WTC11 (cell line): Measurements from ENCODE around the gene SLAMF1.

Experiments used
- CREB1 ChIP-seq: sonication (generic); formaldehyde crosslinking; IDR thresholded peaks from 2 replicates; pipeline ENCODE4 v1.8.0; 2023; ENCODE audit warnings: mild to moderate bottlenecking, missing genetic modification reagents
- ESRRA ChIP-seq: sonication (generic); formaldehyde crosslinking; IDR thresholded peaks from 2 replicates; pipeline ENCODE4 v1.8.1; 2022; ENCODE audit warnings: mild to moderate bottlenecking, missing genetic modification reagents, borderline replicate concordance
- IRF2 ChIP-seq: sonication (generic); formaldehyde crosslinking; IDR thresholded peaks from 2 replicates; pipeline ENCODE4 v1.8.0; 2022; ENCODE audit warnings: low read depth, missing genetic modification reagents, borderline replicate concordance
- KAT7 ChIP-seq: sonication (generic); formaldehyde crosslinking; IDR thresholded peaks from 2 replicates; pipeline ENCODE4 v1.8.1; 2023; ENCODE audit warnings: missing genetic modification reagents, mild to moderate bottlenecking, borderline replicate concordance
- OVOL2 ChIP-seq: fragments of 250-450 bp; sonication (Bioruptor Pico); IDR thresholded peaks from 2 replicates; pipeline ENCODE4 v1.9.0; 2021; ENCODE audit warnings: mild to moderate bottlenecking, borderline replicate concordance
- TCF7 ChIP-seq: sonication (generic); formaldehyde crosslinking; IDR thresholded peaks from 2 replicates; pipeline ENCODE4 v1.8.0; 2022; ENCODE audit warnings: mild to moderate bottlenecking, low read depth, missing genetic modification reagents, moderate library complexity
- TEAD1 ChIP-seq: sonication (generic); formaldehyde crosslinking; IDR thresholded peaks from 2 replicates; pipeline ENCODE4 v1.8.0; 2022; ENCODE audit warnings: mild to moderate bottlenecking, missing genetic modification reagents
- ZNF263 ChIP-seq: sonication (generic); formaldehyde crosslinking; IDR thresholded peaks from 2 replicates; pipeline ENCODE4 v1.8.1; 2022; ENCODE audit warnings: low read depth, mild to moderate bottlenecking, moderate library complexity, missing genetic modification reagents
- TF ChIP-seq, protein P1 (sequence below): fragments of 200-600 bp; IDR thresholded peaks from 2 replicates; pipeline ENCODE4 v1.8.0; 2022; ENCODE audit warnings: antibody characterized with exemption
- TF ChIP-seq, protein P2 (sequence below): sonication (generic); formaldehyde crosslinking; IDR thresholded peaks from 2 replicates; pipeline ENCODE4 v1.8.0; 2022; ENCODE audit warnings: mild to moderate bottlenecking, missing genetic modification reagents
- TF ChIP-seq, protein P3 (sequence below): sonication (generic); formaldehyde crosslinking; IDR thresholded peaks from 2 replicates; pipeline ENCODE4 v1.8.0; 2022; ENCODE audit warnings: mild to moderate bottlenecking, missing genetic modification reagents

DNA sequence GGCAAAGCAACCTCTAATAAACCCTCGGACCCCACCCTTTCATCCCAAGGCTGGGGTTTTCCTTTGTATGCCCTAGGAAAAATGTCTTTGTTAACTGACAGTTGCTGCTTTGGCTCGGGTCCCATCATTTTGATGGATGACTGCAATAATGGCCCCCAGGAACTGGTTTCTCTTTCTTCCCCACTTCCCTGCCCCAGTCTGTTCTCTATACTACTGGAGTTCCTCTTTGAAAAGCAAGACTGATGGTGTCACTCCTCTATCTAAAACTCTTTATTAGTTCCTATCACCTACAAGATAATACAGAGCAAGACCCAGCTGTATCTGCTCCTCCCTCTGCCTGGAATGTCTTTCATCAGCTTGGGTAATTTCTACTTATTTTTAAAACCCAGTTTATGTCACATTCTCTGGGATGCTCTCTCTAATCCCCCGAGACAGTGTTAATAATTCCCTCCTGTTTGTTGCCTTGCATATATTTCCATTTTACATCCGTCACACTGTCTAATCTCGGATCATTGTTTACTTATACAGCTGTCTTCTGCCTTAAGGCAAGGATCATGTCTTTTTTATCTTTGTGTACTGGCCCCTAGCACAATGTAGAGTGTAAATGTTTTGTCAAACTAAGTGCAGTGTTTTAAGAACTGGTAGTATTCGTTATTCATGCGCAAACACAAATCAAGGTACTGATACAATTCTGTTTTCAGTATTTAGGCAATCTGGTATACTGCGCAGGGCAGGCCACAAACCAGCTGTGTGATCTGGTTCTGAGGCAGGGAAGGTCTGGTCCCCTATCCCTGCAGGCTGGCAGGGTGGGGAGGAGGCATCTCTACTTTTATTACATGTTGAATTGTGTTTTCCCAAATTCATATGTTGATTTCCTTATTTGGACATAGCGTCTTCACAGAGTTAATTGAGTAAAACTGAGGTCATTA is 16.1 kb downstream of the SLAMF1 start:
- TF ChIP-seq OVOL2 (CRISPR knock-in tag) (no peak), ESRRA (CRISPR knock-in tag) (no peak), IRF2 (CRISPR knock-in tag) (no peak), ZNF263 (CRISPR knock-in tag) (no peak), TCF7 (CRISPR knock-in tag) (no peak), CREB1 (no peak), TEAD1 (CRISPR knock-in tag) (no peak), KAT7 (no peak)
- TF ChIP-seq, protein P1, sequence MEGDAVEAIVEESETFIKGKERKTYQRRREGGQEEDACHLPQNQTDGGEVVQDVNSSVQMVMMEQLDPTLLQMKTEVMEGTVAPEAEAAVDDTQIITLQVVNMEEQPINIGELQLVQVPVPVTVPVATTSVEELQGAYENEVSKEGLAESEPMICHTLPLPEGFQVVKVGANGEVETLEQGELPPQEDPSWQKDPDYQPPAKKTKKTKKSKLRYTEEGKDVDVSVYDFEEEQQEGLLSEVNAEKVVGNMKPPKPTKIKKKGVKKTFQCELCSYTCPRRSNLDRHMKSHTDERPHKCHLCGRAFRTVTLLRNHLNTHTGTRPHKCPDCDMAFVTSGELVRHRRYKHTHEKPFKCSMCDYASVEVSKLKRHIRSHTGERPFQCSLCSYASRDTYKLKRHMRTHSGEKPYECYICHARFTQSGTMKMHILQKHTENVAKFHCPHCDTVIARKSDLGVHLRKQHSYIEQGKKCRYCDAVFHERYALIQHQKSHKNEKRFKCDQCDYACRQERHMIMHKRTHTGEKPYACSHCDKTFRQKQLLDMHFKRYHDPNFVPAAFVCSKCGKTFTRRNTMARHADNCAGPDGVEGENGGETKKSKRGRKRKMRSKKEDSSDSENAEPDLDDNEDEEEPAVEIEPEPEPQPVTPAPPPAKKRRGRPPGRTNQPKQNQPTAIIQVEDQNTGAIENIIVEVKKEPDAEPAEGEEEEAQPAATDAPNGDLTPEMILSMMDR = no peak
- TF ChIP-seq, protein P2, sequence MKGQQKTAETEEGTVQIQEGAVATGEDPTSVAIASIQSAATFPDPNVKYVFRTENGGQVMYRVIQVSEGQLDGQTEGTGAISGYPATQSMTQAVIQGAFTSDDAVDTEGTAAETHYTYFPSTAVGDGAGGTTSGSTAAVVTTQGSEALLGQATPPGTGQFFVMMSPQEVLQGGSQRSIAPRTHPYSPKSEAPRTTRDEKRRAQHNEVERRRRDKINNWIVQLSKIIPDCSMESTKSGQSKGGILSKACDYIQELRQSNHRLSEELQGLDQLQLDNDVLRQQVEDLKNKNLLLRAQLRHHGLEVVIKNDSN (CRISPR knock-in tag) = no peak
- TF ChIP-seq, protein P3, sequence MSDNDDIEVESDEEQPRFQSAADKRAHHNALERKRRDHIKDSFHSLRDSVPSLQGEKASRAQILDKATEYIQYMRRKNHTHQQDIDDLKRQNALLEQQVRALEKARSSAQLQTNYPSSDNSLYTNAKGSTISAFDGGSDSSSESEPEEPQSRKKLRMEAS (CRISPR knock-in tag) = no peak
